Measurements from ENCODE around the gene CDKN1A. TPM values are rescaled to one million over a fixed set of nuclear protein-coding genes. Genes with fewer than 3 reads are reported as not detected.

CDKN1A gene
- total RNA-seq, 8 experiments from 2014 or later, result 45.7 to 896 (median 172) TPM

GRCh38 chr6:36673882-36674281, 4.6 kb upstream of the CDKN1A start:
- in situ Hi-C loops (cut with MboI; ENCODE audit: low pct_unique_long_range_greater_than_20kb in 2 of 9, low sequenced_read_pairs in 9 of 9, unreplicated experiment in 9 of 9), result no loop called here

GRCh38 chr6:36674942-36675341, 3.6 kb upstream of the CDKN1A start:
- 60 to 100% (median 90%) methylated on average over 2 to 7 of the region's 7 CpGs; no CpG with 5 or more reads in 2 of the 10 experiments for WGBS, 10 experiments
- no peak for ATAC-seq (replicated peaks in 6 of 8)
- in situ Hi-C loops (cut with MboI; ENCODE audit: low pct_unique_long_range_greater_than_20kb in 2 of 9, low sequenced_read_pairs in 9 of 9, unreplicated experiment in 9 of 9), result no loop called here
- H3K4me3 ChIP-seq, result no peak overlapping the region
- H3K27ac ChIP-seq, result no peak overlapping the region
- H3K4me1 ChIP-seq (replicated peaks in 1 of 2), result peaks cover 22 to 25% of the 10 kb centered on the region in 2 donors

More at GRCh38 chr6:36673882-36674281, 4.6 kb upstream of the CDKN1A start:
- no peak for ATAC-seq (replicated peaks in 6 of 8)
- Histone ChIP-seq H3K27ac (no peak overlapping the region), H3K4me1 (replicated peaks in 1 of 2) (peaks cover 22 to 28% of the 10 kb centered on the region in 2 donors), H3K4me3 (no peak overlapping the region)
- WGBS, 10 experiments, result 67 to 100% (median 88%) methylated on average over 1 to 10 of the region's 10 CpGs

- Histone ChIP-seq H3K4me3 (no peak overlapping the region), H3K27ac (peak overlapping the region in 1 of 2 donors; percentile 60), H3K4me1 (replicated peaks in 1 of 2) (peaks cover 22 to 25% of the 10 kb centered on the region in 2 donors)
- WGBS, 10 experiments, result 10 to 77% (median 42%) methylated on average over 1 to 3 of the region's 4 CpGs; no CpG with 5 or more reads in 4 of the 10 experiments
- in situ Hi-C loops (cut with MboI; ENCODE audit: low pct_unique_long_range_greater_than_20kb in 2 of 9, low sequenced_read_pairs in 9 of 9, unreplicated experiment in 9 of 9), result no loop called here
- ATAC-seq (replicated peaks in 6 of 8), result peak in 2 of 8 experiments; percentile 2 to 4
These were observed 2.1 kb upstream of the CDKN1A start for GRCh38 chr6:36676141-36677058.

- H3K4me1 ChIP-seq (replicated peaks in 1 of 2), result peaks cover 22 to 25% of the 10 kb centered on the region in 2 donors
- 20 to 83% (median 56%) methylated on average over 1 to 5 of the region's 7 CpGs; no CpG with 5 or more reads in 3 of the 10 experiments for WGBS, 10 experiments
- peak overlapping the region in 1 of 5 donors; percentile 77 for H3K4me3 ChIP-seq
- in situ Hi-C loops (cut with MboI; ENCODE audit: low pct_unique_long_range_greater_than_20kb in 2 of 9, low sequenced_read_pairs in 9 of 9, unreplicated experiment in 9 of 9), result no loop called here
- H3K27ac ChIP-seq, result peak overlapping the region; percentile 14 to 58
- no peak for ATAC-seq (replicated peaks in 6 of 8)
These were observed 1.3 kb upstream of the CDKN1A start for GRCh38 chr6:36677059-36677749.

DNA sequence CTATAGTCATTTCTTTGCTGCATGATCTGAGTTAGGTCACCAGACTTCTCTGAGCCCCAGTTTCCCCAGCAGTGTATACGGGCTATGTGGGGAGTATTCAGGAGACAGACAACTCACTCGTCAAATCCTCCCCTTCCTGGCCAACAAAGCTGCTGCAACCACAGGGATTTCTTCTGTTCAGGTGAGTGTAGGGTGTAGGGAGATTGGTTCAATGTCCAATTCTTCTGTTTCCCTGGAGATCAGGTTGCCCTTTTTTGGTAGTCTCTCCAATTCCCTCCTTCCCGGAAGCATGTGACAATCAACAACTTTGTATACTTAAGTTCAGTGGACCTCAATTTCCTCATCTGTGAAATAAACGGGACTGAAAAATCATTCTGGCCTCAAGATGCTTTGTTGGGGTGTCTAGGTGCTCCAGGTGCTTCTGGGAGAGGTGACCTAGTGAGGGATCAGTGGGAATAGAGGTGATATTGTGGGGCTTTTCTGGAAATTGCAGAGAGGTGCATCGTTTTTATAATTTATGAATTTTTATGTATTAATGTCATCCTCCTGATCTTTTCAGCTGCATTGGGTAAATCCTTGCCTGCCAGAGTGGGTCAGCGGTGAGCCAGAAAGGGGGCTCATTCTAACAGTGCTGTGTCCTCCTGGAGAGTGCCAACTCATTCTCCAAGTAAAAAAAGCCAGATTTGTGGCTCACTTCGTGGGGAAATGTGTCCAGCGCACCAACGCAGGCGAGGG, 594 bp upstream of the CDKN1A start:
- Histone ChIP-seq H3K4me1 (replicated peaks in 1 of 2) (peaks cover 22 to 25% of the 10 kb centered on the region in 2 donors), H3K27ac (peak overlapping the region; percentile 5 to 47), H3K4me3 (peak overlapping the region; percentile 45 to 77 (median 50))
- 0 to 40% (median 19%) methylated on average over 2 to 6 of the region's 10 CpGs; no CpG with 5 or more reads in 2 of the 10 experiments for WGBS, 10 experiments
- in situ Hi-C loops (cut with MboI; ENCODE audit: low pct_unique_long_range_greater_than_20kb in 2 of 9, low sequenced_read_pairs in 9 of 9, unreplicated experiment in 9 of 9), result no loop called here
- no peak for ATAC-seq (replicated peaks in 6 of 8)

GRCh38 chr6:36679043-36679833, 724 bp downstream of the CDKN1A start:
- H3K27ac ChIP-seq, result peak overlapping the region; percentile 43 to 79
- ATAC-seq (replicated peaks in 6 of 8), result peak in 7 of 8 experiments; percentile 0 to 46 (median 39)
- peak overlapping the region; percentile 45 to 77 (median 50) for H3K4me3 ChIP-seq
- WGBS, 10 experiments, result 0 to 10% (median 1%) methylated on average over 1 to 23 of the region's 61 CpGs; no CpG with 5 or more reads in 6 of the 10 experiments
- H3K4me1 ChIP-seq (replicated peaks in 1 of 2), result peaks cover 22 to 25% of the 10 kb centered on the region in 2 donors
- in situ Hi-C loops (cut with MboI; ENCODE audit: low pct_unique_long_range_greater_than_20kb in 2 of 9, low sequenced_read_pairs in 9 of 9, unreplicated experiment in 9 of 9), result no loop called here

GRCh38 chr6:36682328-36683144, 4.0 kb downstream of the CDKN1A start:
- in situ Hi-C loops (cut with MboI; ENCODE audit: low pct_unique_long_range_greater_than_20kb in 2 of 9, low sequenced_read_pairs in 9 of 9, unreplicated experiment in 9 of 9), result no loop called here
- H3K4me3 ChIP-seq, result no peak overlapping the region
- H3K4me1 ChIP-seq (replicated peaks in 1 of 2), result peaks cover 7% of the 10 kb centered on the region in 2 donors
- no peak overlapping the region for H3K27ac ChIP-seq
- ATAC-seq (replicated peaks in 6 of 8), result peak in 2 of 8 experiments; percentile 0
- WGBS, 10 experiments, result 0 to 100% (median 61%) methylated on average over 1 to 3 of the region's 11 CpGs; no CpG with 5 or more reads in 4 of the 10 experiments

DNA sequence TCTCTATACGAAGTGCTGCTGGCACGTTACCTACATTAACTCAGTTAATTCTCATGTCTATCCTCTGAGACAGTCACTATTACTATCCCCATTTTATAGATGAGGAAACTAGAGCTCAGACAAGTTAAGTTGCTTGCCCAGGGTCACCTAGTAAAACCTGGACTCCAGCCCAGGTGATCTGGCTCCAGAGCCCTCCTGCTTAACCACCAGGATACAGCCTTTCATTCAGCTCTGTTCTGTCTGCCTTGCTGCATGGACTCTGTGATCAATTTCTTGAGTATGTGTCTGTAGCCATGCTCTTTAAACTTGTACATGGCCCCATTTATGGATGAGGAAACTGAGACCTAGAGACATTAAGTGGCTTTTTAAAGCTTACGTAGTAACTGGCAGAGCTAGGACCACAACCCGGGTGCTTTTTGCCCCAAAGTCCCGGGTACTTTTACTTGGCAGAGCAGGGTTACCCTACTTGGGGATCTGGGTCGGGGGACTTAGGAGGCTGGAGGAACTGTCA, 4.7 kb downstream of the CDKN1A start:
- no peak overlapping the region for H3K27ac ChIP-seq
- H3K4me1 ChIP-seq (replicated peaks in 1 of 2), result peaks cover under 1% of the 10 kb centered on the region in 2 donors
- ATAC-seq (replicated peaks in 6 of 8), result no peak
- no peak overlapping the region for H3K4me3 ChIP-seq
- in situ Hi-C loops (cut with MboI; ENCODE audit: low pct_unique_long_range_greater_than_20kb in 2 of 9, low sequenced_read_pairs in 9 of 9, unreplicated experiment in 9 of 9), result no loop called here
- WGBS, 10 experiments, result 79 to 100% (median 91%) methylated on average over 1 to 5 of the region's 6 CpGs; no CpG with 5 or more reads in 2 of the 10 experiments

- in situ Hi-C loops (cut with MboI; ENCODE audit: low pct_unique_long_range_greater_than_20kb in 2 of 9, low sequenced_read_pairs in 9 of 9, unreplicated experiment in 9 of 9), result no loop called here
- no peak for ATAC-seq (replicated peaks in 6 of 8)
- 91 to 100% (median 94%) methylated on average over 1 to 22 of the region's 29 CpGs; no CpG with 5 or more reads in 3 of the 10 experiments for WGBS, 10 experiments
- Histone ChIP-seq H3K27ac (no peak overlapping the region), H3K4me3 (no peak overlapping the region), H3K4me1 (replicated peaks in 1 of 2) (no peaks in the 10 kb centered on the region)
These were observed 5.3 kb downstream of the CDKN1A start for GRCh38 chr6:36683656-36684446.

DNA sequence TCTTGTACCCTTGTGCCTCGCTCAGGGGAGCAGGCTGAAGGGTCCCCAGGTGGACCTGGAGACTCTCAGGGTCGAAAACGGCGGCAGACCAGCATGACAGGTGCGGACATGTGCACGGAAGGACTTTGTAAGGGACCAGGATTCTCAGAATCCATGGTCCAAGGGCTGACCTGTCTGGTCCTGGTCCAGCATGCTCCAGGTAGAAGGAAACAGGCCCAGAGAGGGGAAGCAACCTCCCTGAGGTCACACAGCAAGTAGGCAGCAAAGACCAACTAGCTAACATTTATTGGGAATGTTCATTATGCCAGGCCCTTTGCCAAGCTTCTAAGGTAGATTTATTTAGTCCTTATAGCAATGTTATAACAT, 5.9 kb downstream of the CDKN1A start:
- Histone ChIP-seq H3K4me1 (replicated peaks in 1 of 2) (no peaks in the 10 kb centered on the region), H3K4me3 (no peak overlapping the region), H3K27ac (no peak overlapping the region)
- in situ Hi-C loops (cut with MboI; ENCODE audit: low pct_unique_long_range_greater_than_20kb in 2 of 9, low sequenced_read_pairs in 9 of 9, unreplicated experiment in 9 of 9), result no loop called here
- 90 to 100% (median 93%) methylated on average over 2 to 6 of the region's 6 CpGs; no CpG with 5 or more reads in 7 of the 10 experiments for WGBS, 10 experiments
- ATAC-seq (replicated peaks in 6 of 8), result no peak
